ENCODE results near the gene PDE6B. TPM values are rescaled to one million over a fixed set of nuclear protein-coding genes. Genes with fewer than 3 reads are reported as not detected.

The PDE6B gene
- total RNA-seq, 3 donors from 2014 or later, result 8.3 to 10.5 (median 10.3) TPM

DNA sequence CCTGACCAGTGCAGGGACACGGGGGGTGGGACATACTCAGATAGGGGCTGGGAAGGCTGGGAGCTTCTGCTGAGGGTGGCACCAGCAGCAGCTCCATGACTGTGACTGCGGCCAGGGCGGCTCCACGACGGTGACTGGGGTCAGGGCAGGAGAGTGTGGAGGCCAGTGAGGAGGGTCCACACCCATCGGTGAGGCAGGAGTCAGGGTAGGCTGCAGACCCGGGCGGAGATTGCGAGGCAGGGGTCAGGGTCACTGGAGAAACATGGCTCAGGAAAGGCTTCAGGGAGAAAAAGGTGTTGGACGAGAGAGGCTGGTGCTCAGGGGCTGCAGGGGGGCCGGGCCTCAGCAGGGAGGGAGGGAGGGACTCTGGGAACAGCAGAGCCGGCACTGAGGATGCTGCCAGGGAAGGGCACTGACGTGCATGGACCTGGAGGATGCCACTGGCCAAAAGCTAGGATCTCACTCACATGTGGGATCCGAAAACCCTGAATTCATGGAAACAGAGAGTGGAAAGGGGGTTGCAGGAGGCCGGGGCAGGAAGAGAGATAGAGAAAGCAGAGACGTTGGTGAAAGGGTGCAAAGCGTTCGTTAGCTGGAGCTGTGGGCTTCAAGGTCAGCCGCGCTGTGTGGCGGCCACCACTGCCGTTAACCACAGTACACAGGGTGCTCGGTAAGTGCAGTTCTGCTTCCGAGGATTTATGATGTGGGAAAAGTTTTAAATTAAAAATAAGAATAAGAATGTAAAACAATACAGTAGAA lies 26.7 kb downstream of the PDE6B start:
- Mint-ChIP-seq H3K4me1 (ENCODE audit: low read depth) (no peaks in the 10 kb centered on the region), H3K36me3 (ENCODE audit: insufficient read depth) (no peaks in the 10 kb centered on the region), H3K27me3 (ENCODE audit: low read depth) (peaks cover 24% of the 10 kb centered on the region), H3K9me3 (no peaks in the 10 kb centered on the region), H3K4me3 (no peak overlapping the region)
- ATAC-seq (no peak), DNase-seq (no peak)

GRCh38 chr4:653080-653821 lies 27.9 kb downstream of the PDE6B start:
- Mint-ChIP-seq H3K36me3 (ENCODE audit: insufficient read depth) (no peaks in the 10 kb centered on the region), H3K4me1 (ENCODE audit: low read depth) (no peaks in the 10 kb centered on the region), H3K9me3 (no peaks in the 10 kb centered on the region), H3K4me3 (no peak overlapping the region), H3K27me3 (ENCODE audit: low read depth) (peaks cover 20% of the 10 kb centered on the region)
- no peak for ATAC-seq
- DNase-seq, result no peak

DNA sequence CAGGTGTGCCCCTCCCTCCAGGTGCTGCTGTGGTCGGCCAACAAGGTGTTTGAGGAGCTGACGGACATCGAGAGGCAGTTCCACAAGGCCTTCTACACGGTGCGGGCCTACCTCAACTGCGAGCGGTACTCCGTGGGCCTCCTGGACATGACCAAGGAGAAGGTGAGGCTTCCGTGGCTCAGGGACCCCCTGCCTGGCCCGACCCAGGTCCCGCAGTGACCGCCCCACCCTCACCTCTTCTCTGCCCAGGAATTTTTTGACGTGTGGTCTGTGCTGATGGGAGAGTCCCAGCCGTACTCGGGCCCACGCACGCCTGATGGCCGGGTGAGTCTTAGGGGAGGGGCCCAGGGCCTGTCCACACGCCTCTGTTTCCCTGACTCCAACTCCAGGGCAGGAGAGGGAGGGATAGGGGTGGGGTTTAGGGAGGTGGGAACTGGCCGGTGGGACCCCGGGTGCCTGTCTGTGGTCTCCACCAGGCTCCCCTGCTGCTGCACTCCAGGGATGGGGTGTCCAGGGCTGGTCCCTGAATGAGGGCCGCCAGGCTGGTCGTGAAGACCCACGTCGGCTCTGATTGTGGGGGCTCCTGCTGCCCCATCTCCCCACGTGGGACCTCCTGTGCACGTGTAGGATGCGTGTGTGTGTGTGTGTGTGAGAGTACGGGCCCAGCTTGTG lies 28.6 kb downstream of the PDE6B start:
- H3K9me3 Mint-ChIP-seq, result no peaks in the 10 kb centered on the region

DNA sequence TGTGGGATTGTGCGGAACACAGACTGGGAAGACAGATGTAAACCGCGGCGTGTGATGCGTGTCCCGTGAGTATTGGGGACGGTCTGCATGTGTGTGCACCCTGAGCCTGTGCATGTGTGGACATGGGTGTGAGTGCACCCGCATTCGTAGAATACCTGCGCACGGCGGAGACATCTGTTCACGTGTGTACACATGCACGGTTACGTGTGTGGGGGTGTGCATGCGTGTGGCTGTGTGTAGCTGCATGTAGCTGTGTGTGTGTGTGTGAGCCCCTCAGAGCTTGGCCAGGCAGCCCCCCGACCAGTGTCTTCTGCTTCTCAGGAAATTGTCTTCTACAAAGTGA lies 29.1 kb downstream of the PDE6B start:
- ATAC-seq (no peak), DNase-seq (no peak)
- Mint-ChIP-seq H3K4me3 (no peak overlapping the region), H3K4me1 (ENCODE audit: low read depth) (no peaks in the 10 kb centered on the region), H3K36me3 (ENCODE audit: insufficient read depth) (no peaks in the 10 kb centered on the region), H3K9me3 (no peaks in the 10 kb centered on the region), H3K27me3 (ENCODE audit: low read depth) (peaks cover 17% of the 10 kb centered on the region)

More for the DNA sequence above, 28.6 kb downstream of the PDE6B start:
- H3K27me3 Mint-ChIP-seq (ENCODE audit: low read depth), result peaks cover 17% of the 10 kb centered on the region
- ATAC-seq (no peak), DNase-seq (no peak)
- no peaks in the 10 kb centered on the region for H3K4me1 Mint-ChIP-seq (ENCODE audit: low read depth)
- H3K4me3 Mint-ChIP-seq, result no peak overlapping the region
- no peaks in the 10 kb centered on the region for H3K36me3 Mint-ChIP-seq (ENCODE audit: insufficient read depth)

- no peak for DNase-seq
- H3K36me3 Mint-ChIP-seq (ENCODE audit: insufficient read depth), result no peaks in the 10 kb centered on the region
Measured at GRCh38 chr4:654871-655463, 29.6 kb downstream of the PDE6B start.

DNA sequence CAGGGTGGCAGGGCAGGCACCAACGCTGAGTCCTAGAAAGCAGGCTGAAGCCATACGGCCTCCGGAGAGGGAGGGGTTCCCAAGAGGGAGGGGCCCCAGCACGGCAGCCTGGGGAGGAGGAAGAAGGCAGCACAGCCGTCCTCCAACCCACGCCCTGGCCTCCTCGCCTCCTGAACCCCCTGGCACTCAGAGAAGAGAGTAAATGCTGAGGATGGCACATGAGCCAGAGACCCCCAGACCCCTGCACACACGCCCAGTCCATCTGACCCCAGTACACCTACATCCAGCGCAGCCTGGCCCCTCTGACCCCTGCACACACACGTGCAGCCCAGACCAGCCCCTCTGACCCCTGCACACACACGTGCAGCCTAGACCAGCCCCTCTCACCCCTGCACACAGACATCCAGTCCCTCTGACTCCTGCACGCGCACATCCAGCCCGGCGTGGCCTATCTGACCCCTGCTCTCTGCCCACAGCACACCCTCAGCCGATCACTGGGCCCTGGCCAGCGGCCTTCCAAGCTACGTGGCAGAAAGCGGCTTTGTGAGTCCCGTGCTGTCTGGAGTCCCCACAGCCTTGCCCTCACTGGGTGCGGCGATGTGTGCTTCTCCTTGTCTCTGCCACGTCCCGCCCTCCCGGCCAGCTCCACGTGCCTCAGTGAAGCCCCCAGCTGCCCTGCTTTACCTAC lies 30.2 kb downstream of the PDE6B start:
- Mint-ChIP-seq H3K9me3 (no peaks in the 10 kb centered on the region), H3K27me3 (ENCODE audit: low read depth) (peaks cover 12% of the 10 kb centered on the region), H3K4me3 (no peak overlapping the region), H3K4me1 (ENCODE audit: low read depth) (no peaks in the 10 kb centered on the region), H3K36me3 (ENCODE audit: insufficient read depth) (peaks cover 2% of the 10 kb centered on the region)
- no peak for DNase-seq
- no peak for ATAC-seq

More at GRCh38 chr4:654871-655463, 29.6 kb downstream of the PDE6B start:
- no peak for ATAC-seq
- Mint-ChIP-seq H3K4me3 (no peak overlapping the region), H3K4me1 (ENCODE audit: low read depth) (no peaks in the 10 kb centered on the region), H3K9me3 (no peaks in the 10 kb centered on the region), H3K27me3 (ENCODE audit: low read depth) (peaks cover 17% of the 10 kb centered on the region)

- ATAC-seq, result no peak
- H3K4me1 Mint-ChIP-seq (ENCODE audit: low read depth), result no peaks in the 10 kb centered on the region
- H3K9me3 Mint-ChIP-seq, result no peaks in the 10 kb centered on the region
- peaks cover 2% of the 10 kb centered on the region for H3K36me3 Mint-ChIP-seq (ENCODE audit: insufficient read depth)
- H3K4me3 Mint-ChIP-seq, result no peak overlapping the region
- peaks cover 9% of the 10 kb centered on the region for H3K27me3 Mint-ChIP-seq (ENCODE audit: low read depth)
- no peak for DNase-seq
Measured at GRCh38 chr4:656436-657337, 31.3 kb downstream of the PDE6B start.

- H3K27me3 Mint-ChIP-seq (ENCODE audit: low read depth), result peaks cover 3% of the 10 kb centered on the region
- no peak for ATAC-seq
Measured at GRCh38 chr4:657338-657833, 32.0 kb downstream of the PDE6B start.

DNA sequence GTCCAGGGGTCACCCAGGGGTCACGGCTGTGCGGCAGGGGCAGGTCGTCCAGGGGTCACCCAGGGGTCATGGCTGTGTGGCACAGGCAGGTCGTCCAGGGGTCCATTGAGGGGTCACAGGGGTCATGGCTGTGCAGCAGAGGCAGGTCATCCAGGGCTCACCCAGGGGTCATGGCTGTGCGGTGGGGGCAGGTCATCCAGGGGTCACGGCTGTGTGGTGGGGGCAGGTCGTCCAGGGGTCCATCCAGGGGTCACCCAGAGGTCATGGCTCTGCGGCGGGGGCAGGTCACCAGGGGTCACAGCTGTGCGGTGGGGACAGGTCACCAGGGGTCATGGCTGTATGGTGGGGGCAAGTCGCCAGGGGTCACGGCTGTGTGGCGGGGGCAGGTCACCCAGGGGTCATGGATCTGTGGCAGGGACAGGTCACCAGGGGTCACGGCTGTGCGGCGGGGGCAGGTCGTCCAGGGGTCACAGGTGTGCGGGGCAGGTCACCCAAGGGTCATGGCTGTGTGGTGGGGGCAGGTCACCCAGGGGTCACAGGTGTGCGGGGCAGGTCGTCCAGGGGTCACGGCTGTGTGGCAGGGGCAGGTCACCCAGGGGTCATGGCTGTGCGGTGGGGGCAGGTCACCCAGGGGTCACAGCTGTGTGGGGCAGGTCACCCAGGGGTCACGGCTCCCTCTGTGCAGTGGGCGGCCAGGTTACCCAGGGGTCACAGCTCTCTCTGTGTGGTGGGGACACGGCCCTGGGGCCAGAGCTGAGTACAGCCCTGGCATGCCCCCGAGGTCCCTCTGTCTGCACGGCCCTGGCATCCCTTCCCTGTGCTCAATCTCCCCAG lies 32.7 kb downstream of the PDE6B start:
- H3K27me3 Mint-ChIP-seq (ENCODE audit: low read depth), result no peaks in the 10 kb centered on the region

More at GRCh38 chr4:657338-657833, 32.0 kb downstream of the PDE6B start:
- Mint-ChIP-seq H3K4me3 (no peak overlapping the region), H3K36me3 (ENCODE audit: insufficient read depth) (peaks cover 2% of the 10 kb centered on the region), H3K9me3 (no peaks in the 10 kb centered on the region), H3K4me1 (ENCODE audit: low read depth) (peaks cover 2% of the 10 kb centered on the region)
- no peak for DNase-seq

DNA sequence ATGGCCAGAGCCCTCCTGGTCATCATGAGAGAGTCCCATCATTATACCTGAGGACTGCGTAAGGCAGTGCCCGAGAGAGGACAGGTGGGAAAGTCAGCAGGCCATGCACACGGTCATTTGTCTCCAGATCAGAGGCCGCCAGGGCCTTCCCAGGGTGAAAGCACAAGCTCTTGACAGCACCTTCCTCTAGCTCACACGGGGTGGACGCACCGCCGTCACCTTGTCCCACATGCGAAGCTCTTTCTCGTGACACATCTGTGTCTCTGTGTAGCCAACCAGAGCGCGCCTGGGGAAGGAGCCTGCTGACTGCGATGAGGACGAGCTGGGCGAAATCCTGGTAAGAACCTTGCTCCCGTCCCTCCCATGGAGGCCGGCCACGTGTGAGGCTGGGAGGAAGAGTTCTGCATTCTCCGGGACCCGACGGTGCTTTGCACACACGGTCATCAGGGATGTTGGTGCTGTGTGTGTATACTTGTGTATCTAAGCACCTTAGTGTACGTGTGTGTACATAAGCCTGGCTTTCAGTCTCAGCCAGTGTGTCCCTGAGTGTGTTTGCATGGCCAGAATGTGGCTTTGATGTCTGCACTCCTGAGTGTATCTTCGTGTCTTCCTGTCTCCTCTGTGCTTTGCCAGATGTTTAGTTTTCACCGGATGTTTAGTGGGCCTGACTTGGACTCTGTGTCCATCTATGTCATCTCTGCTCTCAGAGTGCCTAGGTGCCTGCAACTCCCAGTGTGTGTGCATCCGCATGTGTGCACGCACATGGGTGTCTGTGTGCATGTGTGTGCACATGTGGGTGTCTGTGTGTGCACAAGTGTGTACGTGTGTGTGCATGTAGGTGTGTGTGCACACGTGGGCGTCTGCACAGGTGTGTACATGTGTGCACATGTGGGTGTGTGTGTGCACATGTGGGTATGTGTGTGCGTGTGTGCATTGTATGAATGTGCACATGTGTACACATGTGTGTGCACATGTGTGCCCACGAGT lies 33.6 kb downstream of the PDE6B start:
- Mint-ChIP-seq H3K27me3 (ENCODE audit: low read depth) (no peaks in the 10 kb centered on the region), H3K36me3 (ENCODE audit: insufficient read depth) (peaks cover 2% of the 10 kb centered on the region), H3K4me3 (no peak overlapping the region), H3K4me1 (ENCODE audit: low read depth) (peaks cover 6% of the 10 kb centered on the region), H3K9me3 (no peaks in the 10 kb centered on the region)
- ATAC-seq (no peak), DNase-seq (no peak)

More for the DNA sequence above, 32.7 kb downstream of the PDE6B start:
- no peak for DNase-seq
- no peak for ATAC-seq
- Mint-ChIP-seq H3K36me3 (ENCODE audit: insufficient read depth) (peaks cover 2% of the 10 kb centered on the region), H3K4me3 (no peak overlapping the region), H3K4me1 (ENCODE audit: low read depth) (peaks cover 4% of the 10 kb centered on the region), H3K9me3 (no peaks in the 10 kb centered on the region)

- H3K36me3 Mint-ChIP-seq (ENCODE audit: insufficient read depth), result peaks cover 2% of the 10 kb centered on the region
Measured at GRCh38 chr4:659851-660250, 34.5 kb downstream of the PDE6B start.

More at GRCh38 chr4:659851-660250, 34.5 kb downstream of the PDE6B start:
- Mint-ChIP-seq H3K9me3 (no peaks in the 10 kb centered on the region), H3K4me3 (no peak overlapping the region), H3K4me1 (ENCODE audit: low read depth) (peaks cover 13% of the 10 kb centered on the region), H3K27me3 (ENCODE audit: low read depth) (no peaks in the 10 kb centered on the region)
- ATAC-seq (no peak), DNase-seq (no peak)

Measured in activated T-cell treated with anti-CD3 and anti-CD28 coated beads, Interleukin-2, amount 50 U/mL, for 4 hours (primary cell).